RWPE1 (cell line): ENCODE measurements around the gene TEX2.

Experiments used
- CTCF ChIA-PET: fragments of 350-600 bp; sonication (Branson Sonifier 250); formaldehyde crosslinking; extraction: SDS; loops from one replicate; lab custom pipeline; 2021; lab: Yijun Ruan, JAX
- POLR2A ChIA-PET: fragments of 400-600 bp; formaldehyde crosslinking; extraction: SDS; loops from one replicate; lab custom pipeline; 2020; ENCODE audit warnings: antibody characterized with exemption; ENCODE audit not compliant: low non-redundant PET; lab: Yijun Ruan, JAX
- DNase-seq: peaks from one replicate; pipeline ENCODE4 v3.0.0; 2012; ENCODE audit warnings: low spot score
- H3K27ac ChIP-seq: fragments of 450-650 bp; 2 replicates; pipeline ENCODE4 v1.5.1; 2017
- TF ChIP-seq, protein P1 (sequence below): fragments of 450-650 bp; conservative IDR thresholded peaks from 2 replicates; pipeline ENCODE4 v1.5.1; 2017; ENCODE audit warnings: low read depth, mild to moderate bottlenecking

Gene TEX2

DNA sequence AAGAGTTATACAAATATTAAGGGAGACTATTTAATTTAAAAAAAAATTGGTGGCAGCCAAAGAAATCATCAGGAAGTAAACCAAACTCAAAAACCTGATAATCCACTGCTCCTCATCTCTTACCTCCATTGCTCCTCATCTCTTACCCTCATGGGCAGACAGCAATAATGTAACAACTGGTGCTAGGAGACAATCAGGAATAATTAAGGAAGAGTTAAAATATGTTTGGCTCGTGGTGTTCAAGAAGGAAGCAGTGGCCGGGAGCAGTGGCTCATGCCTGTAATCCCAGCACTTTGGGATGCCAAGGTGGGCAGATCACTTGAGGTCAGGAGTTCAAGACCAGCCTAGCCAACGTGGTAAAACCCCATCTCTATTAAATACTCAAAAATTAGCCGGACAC, 151.2 kb downstream of the TEX2 start:
- CTCF ChIA-PET = no interaction called here
- TF ChIP-seq, protein P1, sequence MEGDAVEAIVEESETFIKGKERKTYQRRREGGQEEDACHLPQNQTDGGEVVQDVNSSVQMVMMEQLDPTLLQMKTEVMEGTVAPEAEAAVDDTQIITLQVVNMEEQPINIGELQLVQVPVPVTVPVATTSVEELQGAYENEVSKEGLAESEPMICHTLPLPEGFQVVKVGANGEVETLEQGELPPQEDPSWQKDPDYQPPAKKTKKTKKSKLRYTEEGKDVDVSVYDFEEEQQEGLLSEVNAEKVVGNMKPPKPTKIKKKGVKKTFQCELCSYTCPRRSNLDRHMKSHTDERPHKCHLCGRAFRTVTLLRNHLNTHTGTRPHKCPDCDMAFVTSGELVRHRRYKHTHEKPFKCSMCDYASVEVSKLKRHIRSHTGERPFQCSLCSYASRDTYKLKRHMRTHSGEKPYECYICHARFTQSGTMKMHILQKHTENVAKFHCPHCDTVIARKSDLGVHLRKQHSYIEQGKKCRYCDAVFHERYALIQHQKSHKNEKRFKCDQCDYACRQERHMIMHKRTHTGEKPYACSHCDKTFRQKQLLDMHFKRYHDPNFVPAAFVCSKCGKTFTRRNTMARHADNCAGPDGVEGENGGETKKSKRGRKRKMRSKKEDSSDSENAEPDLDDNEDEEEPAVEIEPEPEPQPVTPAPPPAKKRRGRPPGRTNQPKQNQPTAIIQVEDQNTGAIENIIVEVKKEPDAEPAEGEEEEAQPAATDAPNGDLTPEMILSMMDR = no peak
- H3K27ac ChIP-seq = no peak overlapping the region
- no peak for DNase-seq
- POLR2A ChIA-PET = no interaction called here

DNA sequence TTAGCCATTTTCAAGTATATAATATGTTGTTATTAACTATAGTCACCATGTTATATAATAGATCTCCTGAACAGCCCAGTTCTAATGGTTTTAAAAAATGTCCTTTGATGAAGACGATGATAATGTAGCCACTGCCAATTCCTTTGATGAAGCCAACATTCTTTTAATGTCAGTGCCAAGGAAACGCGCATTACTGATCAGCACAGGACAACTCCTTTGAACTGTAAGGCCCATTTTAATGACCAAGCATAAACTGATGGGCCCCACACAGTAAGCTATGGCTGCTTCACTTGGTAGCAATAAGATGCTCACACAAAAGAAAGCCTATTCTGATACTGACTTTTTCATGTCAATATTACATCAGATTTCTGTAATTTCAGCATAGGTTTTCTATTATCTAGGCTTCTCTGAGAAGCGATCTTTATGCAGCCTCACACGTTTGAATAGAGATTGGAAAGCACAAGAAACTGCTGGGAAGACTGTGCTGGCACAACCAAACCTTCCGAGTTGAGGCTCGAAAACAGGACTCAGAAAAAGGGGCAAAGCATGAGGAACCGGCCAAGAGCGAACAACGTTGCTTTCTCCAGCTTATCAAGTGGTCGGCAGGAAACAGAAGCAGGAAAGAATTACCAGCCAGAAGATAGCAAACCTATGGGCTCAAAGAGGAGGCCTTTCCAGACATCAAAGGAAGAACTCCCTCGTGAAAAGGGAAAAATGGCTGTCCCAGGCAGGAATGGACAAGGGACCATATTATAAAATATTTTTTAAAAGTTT, 152.5 kb downstream of the TEX2 start:
- CTCF ChIA-PET = interaction anchor here (0.6 kb wide), 1 partner anchor 262 kb away, joined by 3 read pairs; no protein-coding TSS in a partner anchor

DNA sequence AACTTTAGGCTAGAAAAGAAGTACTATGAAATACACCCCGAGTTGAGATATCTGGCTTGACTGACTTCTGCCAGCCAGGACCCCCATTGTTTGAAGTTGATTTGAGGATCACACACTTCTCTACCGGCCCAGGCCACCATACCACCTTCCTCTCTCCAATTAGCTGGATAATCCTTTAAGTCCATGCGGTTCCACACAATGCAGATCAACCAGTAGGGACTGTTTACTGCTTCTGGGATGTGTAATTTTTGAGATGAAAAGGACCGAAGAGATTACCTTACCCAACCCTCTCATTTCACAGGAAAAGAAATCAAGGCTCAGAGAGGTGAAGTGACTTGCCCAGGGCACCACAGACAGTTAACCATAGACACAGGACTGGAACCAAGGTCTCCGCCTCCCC, 153.7 kb downstream of the TEX2 start:
- ChIA-PET POLR2A (no interaction called here), CTCF (no interaction called here)
- H3K27ac ChIP-seq = no peak overlapping the region
- DNase-seq = no peak
- TF ChIP-seq, protein P1 = no peak

More for the DNA sequence above, 152.5 kb downstream of the TEX2 start:
- DNase-seq = no peak
- POLR2A ChIA-PET = no interaction called here
- TF ChIP-seq, protein P1 = no peak
- H3K27ac ChIP-seq = no peak overlapping the region

DNA sequence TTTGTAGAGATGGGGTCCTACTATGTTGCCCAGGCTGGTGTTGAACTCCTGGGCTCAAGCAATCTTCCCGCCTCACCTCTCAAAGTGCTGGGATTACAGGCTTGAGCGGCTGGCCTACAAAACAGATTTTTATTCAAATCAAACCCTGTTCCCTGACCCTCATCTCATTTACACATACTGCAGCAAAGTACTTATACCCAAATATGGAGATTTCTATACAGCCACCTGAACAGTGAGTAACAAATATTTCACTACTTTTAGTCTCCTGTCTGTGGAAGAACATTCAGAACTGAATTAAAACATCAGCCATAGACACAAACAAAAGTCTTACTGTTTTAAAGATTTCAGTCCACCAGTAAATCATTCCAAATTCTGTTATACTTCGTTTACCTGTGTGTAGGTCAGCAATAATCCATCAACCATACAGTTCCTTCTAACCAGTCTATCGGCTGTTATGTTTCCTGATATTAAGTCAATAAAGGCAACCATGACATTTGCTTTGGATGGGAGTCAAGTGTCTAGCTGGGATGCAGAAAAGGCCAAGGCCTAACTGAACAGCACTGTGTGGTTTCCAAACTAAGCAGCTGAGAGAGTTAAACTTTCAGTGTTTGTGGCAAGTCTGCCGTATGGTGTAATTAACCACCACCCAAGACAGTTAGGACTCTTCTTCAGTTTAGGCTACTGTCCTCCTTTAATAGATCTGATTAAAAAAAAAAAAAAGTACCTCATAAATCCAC, 155.4 kb downstream of the TEX2 start:
- POLR2A ChIA-PET = no interaction called here

DNA sequence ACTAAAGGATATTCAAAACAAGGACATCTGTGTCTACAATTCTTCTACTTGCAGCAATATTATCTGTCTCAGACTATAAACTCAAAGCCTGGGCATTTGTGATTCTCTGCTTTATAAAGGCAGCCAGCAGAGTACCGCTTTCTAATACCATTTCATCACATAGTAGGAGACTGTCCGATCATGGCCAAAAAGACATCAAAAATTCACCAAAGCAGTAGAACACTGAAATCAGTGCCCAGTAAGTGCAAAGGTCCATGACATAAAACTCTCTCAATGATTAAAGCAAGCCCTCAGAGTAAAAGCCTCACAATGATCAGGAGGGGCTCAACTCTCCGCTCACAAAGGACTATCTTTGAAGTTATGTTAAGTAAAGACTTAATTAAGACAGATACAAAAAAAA, 156.1 kb downstream of the TEX2 start:
- POLR2A ChIA-PET = no interaction called here
- DNase-seq = no peak
- no peak overlapping the region for H3K27ac ChIP-seq
- CTCF ChIA-PET = no interaction called here
- TF ChIP-seq, protein P1 = no peak

More for the DNA sequence above, 155.4 kb downstream of the TEX2 start:
- TF ChIP-seq, protein P1 = no peak
- DNase-seq = no peak
- no peak overlapping the region for H3K27ac ChIP-seq
- CTCF ChIA-PET = no interaction called here

DNA sequence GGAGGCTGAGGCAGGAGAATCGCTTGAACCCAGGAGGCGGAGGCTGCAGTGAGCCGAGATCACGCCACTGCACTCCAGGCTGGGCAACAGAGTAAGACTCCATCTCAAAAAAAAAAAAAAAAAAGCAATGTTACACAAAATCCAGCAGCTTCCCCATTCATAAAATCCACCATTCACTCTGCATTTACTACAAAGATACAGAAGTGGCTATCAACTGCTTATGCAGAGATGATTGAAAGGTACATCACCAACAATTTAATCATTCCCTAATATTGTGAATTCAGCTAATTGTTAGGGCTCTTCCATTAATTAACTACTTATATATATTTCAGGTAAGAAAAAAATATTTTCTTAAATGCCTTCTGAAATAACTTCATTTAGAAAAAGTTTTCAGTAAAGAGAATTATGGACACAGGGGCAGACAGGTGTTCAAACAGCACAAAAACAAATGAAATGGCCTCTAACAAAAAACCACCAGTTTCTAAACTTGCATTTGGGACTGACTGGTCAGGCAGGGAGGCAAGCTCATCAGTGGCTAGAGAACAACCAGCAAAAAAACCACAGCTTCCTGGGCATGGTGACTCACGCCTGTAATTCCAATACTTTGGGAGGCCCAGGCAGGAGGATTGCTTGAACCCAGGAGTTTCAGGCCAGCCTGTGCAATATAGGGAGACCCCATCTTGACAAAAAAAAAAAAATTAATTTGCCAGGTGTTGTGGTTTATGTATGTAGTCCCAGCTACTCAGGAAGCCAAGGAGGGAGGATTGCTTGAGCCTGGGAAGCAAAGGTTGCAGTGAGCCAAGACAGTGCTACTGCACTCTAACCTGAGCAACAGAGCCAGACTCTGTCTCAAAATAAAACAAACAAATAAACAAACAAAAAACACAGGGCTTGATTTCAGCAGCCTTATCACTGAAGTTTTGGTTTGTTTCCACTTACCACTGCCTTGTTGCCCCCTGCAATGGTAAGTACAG, 159.4 kb downstream of the TEX2 start:
- CTCF ChIA-PET = interaction anchor here (0.5 to 0.7 kb wide), 4 partner anchors 28 to 91 kb away, joined by 3 to 4 read pairs (median 4); no protein-coding TSS in a partner anchor
- DNase-seq = no peak
- POLR2A ChIA-PET = no interaction called here
- H3K27ac ChIP-seq = no peak overlapping the region
- TF ChIP-seq, protein P1 = no peak
